Ovary (tissue), 3 donors: Measurements from ENCODE around the gene PHLPP2.
"Not testable (repeated sequence)": the region's sequence is repeated elsewhere in the genome, so short reads cannot be mapped to it uniquely, and the experiment has no call there.

Experiments
- EP300 ChIP-seq: sonication (generic); formaldehyde crosslinking; IDR thresholded peaks from one replicate; pipeline ENCODE4 v1.6.1; 2017; ENCODE audit warnings: antibody characterized with exemption
- POLR2A ChIP-seq: fragments of 450-650 bp; IDR thresholded peaks from one replicate; pipeline ENCODE4 v1.6.1; 2017; ENCODE audit warnings: antibody characterized with exemption, mild to moderate bottlenecking, moderate library complexity
- TF ChIP-seq, protein P1 (sequence below), 3 donors: fragments of 450-650 bp in 2 of 3; fragments of 200-600 bp in 1 of 3; IDR thresholded peaks; one replicate each; pipeline versions ENCODE4 v1.5.1 to v1.8.0; 2016 to 2022; ENCODE audit warnings: antibody characterized with exemption in 3 of 3, mild to moderate bottlenecking in 1 of 3
- donor health status: DM: no; HTN: no; CAD: no.

DNA sequence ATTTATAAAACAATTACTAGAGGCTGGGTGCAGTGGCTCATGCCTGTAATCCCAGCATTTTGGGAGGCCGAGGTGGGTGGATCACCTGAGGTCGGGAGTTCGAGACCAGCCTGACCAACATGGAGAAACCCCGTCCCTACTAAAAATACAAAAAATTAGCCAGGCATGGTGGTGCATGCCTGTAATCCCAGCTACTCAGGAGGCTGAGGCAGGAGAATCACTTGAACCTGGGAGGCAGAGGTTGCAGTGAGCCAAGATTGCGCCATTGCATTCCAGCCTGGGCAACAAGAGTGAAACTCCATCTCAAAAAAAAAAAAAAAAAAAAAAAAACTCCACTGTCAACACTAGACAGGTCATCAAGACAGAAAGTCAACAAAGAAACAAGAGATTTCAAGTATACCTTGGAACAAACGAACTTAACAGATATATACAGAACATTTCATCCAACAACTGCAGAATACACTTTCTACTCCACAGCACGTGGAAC lies 129.1 kb downstream of the PHLPP2 start:
- TF ChIP-seq, protein P1, sequence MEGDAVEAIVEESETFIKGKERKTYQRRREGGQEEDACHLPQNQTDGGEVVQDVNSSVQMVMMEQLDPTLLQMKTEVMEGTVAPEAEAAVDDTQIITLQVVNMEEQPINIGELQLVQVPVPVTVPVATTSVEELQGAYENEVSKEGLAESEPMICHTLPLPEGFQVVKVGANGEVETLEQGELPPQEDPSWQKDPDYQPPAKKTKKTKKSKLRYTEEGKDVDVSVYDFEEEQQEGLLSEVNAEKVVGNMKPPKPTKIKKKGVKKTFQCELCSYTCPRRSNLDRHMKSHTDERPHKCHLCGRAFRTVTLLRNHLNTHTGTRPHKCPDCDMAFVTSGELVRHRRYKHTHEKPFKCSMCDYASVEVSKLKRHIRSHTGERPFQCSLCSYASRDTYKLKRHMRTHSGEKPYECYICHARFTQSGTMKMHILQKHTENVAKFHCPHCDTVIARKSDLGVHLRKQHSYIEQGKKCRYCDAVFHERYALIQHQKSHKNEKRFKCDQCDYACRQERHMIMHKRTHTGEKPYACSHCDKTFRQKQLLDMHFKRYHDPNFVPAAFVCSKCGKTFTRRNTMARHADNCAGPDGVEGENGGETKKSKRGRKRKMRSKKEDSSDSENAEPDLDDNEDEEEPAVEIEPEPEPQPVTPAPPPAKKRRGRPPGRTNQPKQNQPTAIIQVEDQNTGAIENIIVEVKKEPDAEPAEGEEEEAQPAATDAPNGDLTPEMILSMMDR (IDR thresholded peaks at IDR 0.05): not testable (repeated sequence)
- not testable (repeated sequence) for TF ChIP-seq POLR2A, EP300
